KG1 (cell line): ENCODE data around the gene NSUN7.
"Not testable (repeated sequence)": the region's sequence is repeated elsewhere in the genome, so short reads cannot be mapped to it uniquely, and the experiment has no call there.

Experiments used
- DNase-seq: peaks from one replicate; lab custom pipeline; 2025; lab: John Stamatoyannopoulos, UW

NSUN7 gene, protein sequence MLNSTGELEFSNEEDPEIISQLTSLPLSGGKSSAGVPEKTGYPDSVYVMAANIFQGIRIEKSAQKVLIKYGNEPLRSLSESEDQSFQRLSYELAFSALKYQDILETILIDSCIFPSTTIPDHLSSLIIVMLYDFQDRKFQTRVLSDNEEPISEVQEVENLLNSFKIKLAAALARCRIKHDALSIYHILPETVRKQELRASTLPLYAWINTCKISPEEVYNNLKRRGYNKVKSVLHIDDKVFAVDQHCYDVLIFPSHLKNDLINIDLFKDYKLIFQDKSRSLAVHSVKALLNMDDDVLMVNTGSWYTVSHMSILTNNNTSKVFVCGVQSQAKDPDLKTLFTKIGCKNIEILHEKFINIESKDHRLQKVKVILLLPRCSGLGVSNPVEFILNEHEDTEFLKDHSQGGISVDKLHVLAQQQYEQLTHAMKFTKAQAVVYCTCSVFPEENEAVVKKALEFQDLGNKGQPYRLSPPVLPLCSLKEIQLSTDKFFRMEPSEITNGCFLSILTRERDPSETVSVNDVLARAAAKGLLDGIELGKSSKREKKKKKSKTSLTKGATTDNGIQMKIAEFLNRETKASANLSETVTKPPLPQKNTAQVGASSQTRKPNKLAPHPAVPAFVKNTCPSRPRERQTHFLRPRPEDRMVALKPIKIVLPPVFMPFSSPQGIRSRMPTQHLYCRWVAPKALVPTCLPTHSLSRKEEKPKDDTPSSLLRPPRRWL

DNA sequence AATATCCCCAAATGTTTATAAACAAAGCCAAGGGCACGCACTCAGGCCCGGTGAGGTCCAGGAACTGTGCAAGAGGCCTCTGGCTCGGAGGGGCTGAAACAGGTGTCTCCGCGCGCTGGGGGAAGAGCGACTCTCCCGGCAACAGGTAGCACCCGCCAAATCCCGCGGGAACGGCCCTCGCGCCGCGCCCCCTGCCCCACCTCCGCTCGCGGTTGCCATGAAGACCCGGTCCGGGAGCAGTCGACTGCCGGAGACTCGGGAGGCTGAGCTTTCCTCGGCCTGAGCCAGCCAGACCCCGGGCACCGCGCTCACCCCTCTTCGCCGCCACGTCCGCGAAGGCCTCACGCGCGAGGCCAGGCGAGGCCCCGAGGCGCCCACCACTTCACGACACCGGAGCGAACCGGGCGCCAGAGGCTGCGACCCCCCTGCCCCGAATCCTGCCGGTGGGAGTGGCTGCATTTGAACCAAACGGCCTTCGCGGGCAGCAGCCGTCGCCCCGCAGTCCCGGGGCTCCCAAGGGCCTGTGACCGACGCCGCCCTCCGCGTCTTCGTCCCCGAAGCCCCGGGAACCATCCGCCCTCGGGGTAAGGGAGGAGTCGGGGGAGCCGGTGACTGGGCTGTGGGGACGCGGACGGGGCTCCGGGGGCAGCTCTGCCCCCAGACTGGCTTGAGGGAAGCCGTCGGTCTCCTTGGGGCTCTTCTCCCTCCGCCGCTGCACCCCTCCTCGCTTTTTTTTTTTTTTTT, at the start of gene NSUN7:
Gene NSUN7, plus strand, starts transcription at position 239 of the 744 bp plus-strand sequence. CDS start 739 bp downstream, outside the sequence.
- no peak for DNase-seq

- DNase-seq, result no peak
Measured at GRCh38 chr4:40702137-40702799, 47.5 kb upstream of the NSUN7 start.

GRCh38 chr4:40702800-40703151, 47.0 kb upstream of the NSUN7 start:
- DNase-seq, result no peak

GRCh38 chr4:40704073-40704472, 45.7 kb upstream of the NSUN7 start:
- no peak for DNase-seq

- DNase-seq, result no peak
Measured at GRCh38 chr4:40710484-40711254, 39.1 kb upstream of the NSUN7 start.

- DNase-seq, result not testable (repeated sequence)
Measured at GRCh38 chr4:40713001-40713400, 36.8 kb upstream of the NSUN7 start.

DNA sequence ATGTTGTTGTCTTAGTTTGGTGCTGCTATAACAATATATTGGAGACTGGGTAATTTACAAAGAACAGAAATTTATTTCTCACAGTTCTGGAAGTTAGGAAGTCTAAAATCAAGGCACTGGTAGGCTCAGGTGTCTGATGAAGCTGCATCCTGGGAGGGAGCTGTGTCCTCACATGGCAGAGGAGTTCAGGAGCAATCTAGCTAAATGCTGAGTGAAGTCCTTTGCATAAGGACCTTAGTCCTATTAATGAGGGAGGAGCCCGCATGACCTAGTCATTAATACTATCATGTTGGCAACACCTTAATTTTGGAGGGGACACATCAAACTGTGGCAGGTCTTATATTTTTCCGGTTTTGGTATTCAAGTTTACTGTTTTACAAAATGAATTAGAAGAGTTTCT, 36.0 kb upstream of the NSUN7 start:
- no peak for DNase-seq

- DNase-seq, result no peak
Measured at GRCh38 chr4:40718586-40718985, 31.2 kb upstream of the NSUN7 start.

DNA sequence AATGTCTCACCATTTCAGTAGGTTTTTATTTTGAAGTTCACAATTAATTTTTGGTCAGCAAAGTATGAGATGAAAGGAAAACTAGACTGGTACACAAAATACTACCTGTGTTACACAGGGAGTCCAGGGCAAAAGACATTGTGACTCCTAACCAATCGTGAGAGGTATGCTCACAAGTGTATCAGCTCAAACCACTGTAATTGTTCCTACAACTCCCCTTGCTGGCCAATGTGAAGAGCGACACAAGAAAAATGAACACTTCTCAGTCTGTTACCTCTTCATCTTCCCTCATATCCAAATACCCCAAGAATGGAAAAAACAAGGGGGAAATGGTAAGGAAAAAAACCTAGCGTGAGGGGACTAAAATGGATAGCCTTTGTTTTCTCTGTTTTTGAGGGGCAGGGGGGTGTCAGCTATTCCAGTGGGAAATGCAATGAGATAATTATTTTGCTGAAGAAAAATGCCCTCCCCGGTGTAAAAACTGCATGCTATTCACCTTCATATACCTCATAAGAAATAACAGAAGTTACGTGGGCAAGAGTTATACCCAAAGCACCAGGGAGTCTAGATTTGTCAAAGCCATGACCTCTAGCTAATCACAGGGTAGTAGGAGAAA, 30.6 kb upstream of the NSUN7 start:
- no peak for DNase-seq

- DNase-seq, result no peak
Measured at GRCh38 chr4:40720351-40720750, 29.4 kb upstream of the NSUN7 start.

DNA sequence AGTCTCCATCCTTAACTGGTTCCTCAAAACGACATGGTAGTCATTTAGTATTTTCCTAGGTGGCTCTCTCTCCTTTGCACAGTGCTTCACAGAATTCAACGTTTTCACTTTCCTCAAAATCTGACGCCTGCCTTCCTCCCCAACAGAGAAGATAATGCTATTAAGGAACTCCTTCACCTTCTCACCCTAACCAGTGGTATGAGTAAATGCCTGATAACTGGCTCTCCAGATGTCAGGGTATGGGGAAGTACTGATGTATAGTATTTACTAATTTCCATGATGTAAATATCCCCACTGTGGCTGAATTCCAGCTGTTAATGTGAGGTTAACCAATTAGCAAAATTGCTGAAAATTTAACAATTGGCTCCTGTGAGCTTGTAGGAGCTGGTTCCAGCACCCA, 28.8 kb upstream of the NSUN7 start:
- DNase-seq, result no peak

GRCh38 chr4:40721730-40722171, 28.0 kb upstream of the NSUN7 start:
- DNase-seq, result no peak

GRCh38 chr4:40722576-40723161, 27.1 kb upstream of the NSUN7 start:
- no peak for DNase-seq

GRCh38 chr4:40723728-40724127, 26.0 kb upstream of the NSUN7 start:
- DNase-seq, result no peak

GRCh38 chr4:40728333-40728732, 21.4 kb upstream of the NSUN7 start:
- DNase-seq, result no peak

- no peak for DNase-seq
Measured at GRCh38 chr4:40729555-40729954, 20.2 kb upstream of the NSUN7 start.

- DNase-seq, result no peak
Measured at GRCh38 chr4:40730091-40730679, 19.6 kb upstream of the NSUN7 start.

GRCh38 chr4:40731361-40731760, 18.4 kb upstream of the NSUN7 start:
- DNase-seq, result no peak

GRCh38 chr4:40731792-40732245, 17.9 kb upstream of the NSUN7 start:
- peak; percentile 34 for DNase-seq

DNA sequence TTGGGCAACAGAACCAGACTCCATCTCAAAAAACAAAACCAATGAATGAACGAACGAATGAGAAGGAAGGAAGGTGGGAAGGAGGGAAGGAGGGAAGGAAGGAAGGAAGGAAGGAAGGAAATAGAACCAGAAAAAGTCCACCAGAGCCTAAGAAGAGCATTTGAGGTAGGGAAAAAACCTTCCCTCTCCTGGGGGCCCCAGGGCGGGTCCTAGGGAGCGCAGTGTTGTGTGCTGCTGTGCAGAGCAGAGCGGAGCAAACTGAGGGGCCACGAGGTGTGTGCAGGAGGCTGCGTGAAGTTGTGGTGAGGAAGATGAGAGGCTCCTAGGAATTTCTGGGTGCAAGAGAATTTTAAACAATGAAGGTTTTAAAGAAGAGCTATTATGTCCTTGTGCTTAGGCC, 16.0 kb upstream of the NSUN7 start:
- no peak for DNase-seq
